MG63 (cell line): ENCODE data around the gene STXBP2. TPM values are rescaled to one million over a fixed set of nuclear protein-coding genes. Genes with fewer than 3 reads are reported as not detected.

Experiments used
- DNase-seq: peaks from one replicate; pipeline ENCODE4 v3.0.0-alpha.2; 2020
- H3K27me3 ChIP-seq: fragments of 250-450 bp; sonication (Bioruptor Pico); 2 replicates; pipeline ENCODE4 v1.5.1; 2020; ENCODE audit warnings: mild to moderate bottlenecking, moderate library complexity
- H3K36me3 ChIP-seq: fragments of 250-450 bp; sonication (Bioruptor Pico); 2 replicates; pipeline ENCODE4 v1.5.1; 2020; ENCODE audit warnings: mild to moderate bottlenecking, moderate library complexity
- H3K4me3 ChIP-seq: fragments of 250-450 bp; sonication (Bioruptor Pico); 2 replicates; pipeline ENCODE4 v1.5.1; 2020; ENCODE audit warnings: mild to moderate bottlenecking, moderate library complexity
- H3K9me3 ChIP-seq: fragments of 250-450 bp; sonication (Bioruptor Pico); 2 replicates; pipeline ENCODE4 v1.5.1; 2020; ENCODE audit warnings: mild to moderate bottlenecking, moderate library complexity
- total RNA-seq: library from RNA; depleted of rRNA; stranded (reverse); fragments of >200 nt; shearing (Covaris generic); gene quantifications from 2 replicates; pipeline ENCODE4 v1.2.3, GENCODE V29; 2014; ENCODE audit warnings: low replicate concordance

The STXBP2 gene
- total RNA-seq, 1 experiment from 2014 or later = 3.5 TPM

- H3K4me3 ChIP-seq = no peak overlapping the region
- no peaks in the 10 kb centered on the region for H3K9me3 ChIP-seq
- peaks cover 73% of the 10 kb centered on the region for H3K36me3 ChIP-seq
- H3K27me3 ChIP-seq = no peaks in the 10 kb centered on the region
- no peak for DNase-seq
These were observed 12.1 kb upstream of the STXBP2 start for GRCh38 chr19:7624810-7625209.

GRCh38 chr19:7625763-7626372 is 11.0 kb upstream of the STXBP2 start:
- H3K27me3 ChIP-seq = no peaks in the 10 kb centered on the region
- H3K9me3 ChIP-seq = no peaks in the 10 kb centered on the region
- H3K4me3 ChIP-seq = no peak overlapping the region
- peaks cover 63% of the 10 kb centered on the region for H3K36me3 ChIP-seq
- no peak for DNase-seq

GRCh38 chr19:7627166-7627565 is 9.7 kb upstream of the STXBP2 start:
- H3K9me3 ChIP-seq = no peaks in the 10 kb centered on the region
- no peak overlapping the region for H3K4me3 ChIP-seq
- H3K36me3 ChIP-seq = peaks cover 55% of the 10 kb centered on the region
- no peak for DNase-seq
- H3K27me3 ChIP-seq = no peaks in the 10 kb centered on the region

- Histone ChIP-seq H3K4me3 (peak overlapping the region; percentile 93), H3K9me3 (no peaks in the 10 kb centered on the region), H3K27me3 (no peaks in the 10 kb centered on the region), H3K36me3 (peaks cover 43% of the 10 kb centered on the region)
- DNase-seq = no peak
These were observed 8.2 kb upstream of the STXBP2 start for GRCh38 chr19:7628589-7629311.

DNA sequence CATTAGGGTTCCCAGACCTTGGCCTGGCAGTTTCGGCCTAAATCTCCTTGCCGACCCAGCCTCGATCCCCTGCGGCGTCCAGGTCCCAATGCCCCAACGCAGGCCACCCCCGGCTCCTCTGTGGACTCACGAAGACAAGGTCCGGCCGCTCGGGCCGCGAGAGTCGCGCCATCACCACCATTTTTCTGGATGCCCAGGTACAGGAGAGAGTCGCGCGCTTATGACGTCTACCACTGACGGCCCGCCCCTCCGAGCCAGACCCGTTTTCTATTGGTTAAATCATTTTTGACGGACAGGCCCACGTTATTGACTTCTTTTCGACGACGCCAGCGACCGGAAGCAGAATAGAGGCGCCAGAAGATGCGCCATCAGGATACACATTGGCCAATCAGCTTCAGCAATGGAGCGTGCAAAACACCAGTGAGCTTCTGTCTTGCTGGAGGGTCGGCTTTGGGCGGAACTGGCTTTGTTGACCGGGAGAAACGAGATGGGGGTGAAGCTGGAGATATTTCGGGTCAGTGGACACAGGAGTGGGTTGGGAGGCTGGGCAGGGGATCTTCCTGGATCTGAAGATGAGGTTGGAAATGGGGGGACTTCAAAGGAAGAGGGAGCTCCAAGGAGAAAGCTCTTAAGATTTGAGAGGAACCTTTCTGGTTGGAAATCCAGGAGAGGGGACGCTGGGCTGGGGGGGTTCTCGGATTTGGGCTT is 7.4 kb upstream of the STXBP2 start, which contains the start of the genes PET100 and XAB2:
PET100 (plus strand) TSS at position 447 of the 708 bp plus-strand sequence; CDS start at position 488, 41 bp downstream.
XAB2 (minus strand) TSS at position 199 of the 708 bp plus-strand sequence; CDS start at position 181, 18 bp downstream.
- Histone ChIP-seq H3K9me3 (no peaks in the 10 kb centered on the region), H3K36me3 (peaks cover 37% of the 10 kb centered on the region), H3K27me3 (no peaks in the 10 kb centered on the region; the same call in 1 of the 2 replicates), H3K4me3 (peak within 1 kb of the TSS; percentile 93)
- DNase-seq = peak; percentile 99

DNA sequence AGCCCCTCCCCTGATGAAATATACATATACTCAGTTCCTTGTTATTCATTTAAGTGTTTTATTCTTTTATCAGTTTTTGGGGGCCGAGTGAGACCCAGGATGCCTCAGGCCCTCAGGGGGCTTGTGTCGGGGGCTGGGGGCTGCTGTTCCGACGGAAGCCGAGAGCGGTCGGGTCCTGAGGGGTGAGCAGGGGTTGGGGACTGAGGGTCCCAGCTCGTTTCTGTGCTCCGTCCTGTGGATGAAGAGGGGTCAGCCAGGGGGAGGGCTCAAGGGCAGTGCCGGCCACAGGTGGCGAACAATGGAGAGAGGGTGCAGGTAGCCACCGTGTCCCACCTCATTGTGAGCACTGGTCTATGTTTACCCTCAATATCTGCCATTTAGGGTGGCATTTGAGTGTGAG is 5.3 kb upstream of the STXBP2 start:
- Histone ChIP-seq H3K36me3 (peaks cover 22% of the 10 kb centered on the region), H3K4me3 (no peak overlapping the region), H3K9me3 (no peaks in the 10 kb centered on the region), H3K27me3 (peaks cover 17% of the 10 kb centered on the region)
- no peak for DNase-seq

GRCh38 chr19:7632340-7633203 is 4.3 kb upstream of the STXBP2 start:
- no peak for DNase-seq
- peaks cover 27% of the 10 kb centered on the region for H3K27me3 ChIP-seq
- H3K9me3 ChIP-seq = no peaks in the 10 kb centered on the region
- peaks cover 13% of the 10 kb centered on the region for H3K36me3 ChIP-seq
- H3K4me3 ChIP-seq = no peak overlapping the region

DNA sequence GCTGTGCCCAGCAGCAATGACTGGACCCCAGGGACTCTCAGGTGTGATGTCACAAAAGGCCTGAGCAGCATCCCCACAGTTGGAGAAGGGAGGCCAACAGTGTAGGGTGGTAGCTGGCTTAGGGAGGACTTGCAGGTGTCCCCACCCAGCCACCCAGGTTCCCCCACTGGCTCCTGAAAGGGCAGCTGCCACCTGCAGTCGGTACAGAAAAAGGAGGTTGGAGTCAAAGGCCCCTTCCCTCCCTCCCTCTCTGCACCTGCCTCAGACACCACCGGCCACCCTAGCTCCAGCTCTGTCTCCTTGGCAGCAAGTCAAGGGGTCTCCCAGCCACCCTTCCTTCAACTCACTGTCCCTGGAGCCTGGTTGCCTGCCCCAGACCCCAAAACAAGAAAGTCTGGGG is 3.2 kb upstream of the STXBP2 start, which contains the start of gene PCP2:
PCP2 (minus strand) TSS at position 22 of the 400 bp plus-strand sequence. CDS start 262 bp downstream, outside the sequence.
- H3K27me3 ChIP-seq = peaks cover 36% of the 10 kb centered on the region
- no peaks in the 10 kb centered on the region for H3K9me3 ChIP-seq
- no peak within 1 kb of the TSS for H3K4me3 ChIP-seq
- H3K36me3 ChIP-seq = peaks cover 7% of the 10 kb centered on the region
- DNase-seq = no peak

GRCh38 chr19:7635670-7636069 is 1.2 kb upstream of the STXBP2 start:
- Histone ChIP-seq H3K27me3 (peaks cover 37% of the 10 kb centered on the region), H3K4me3 (no peak overlapping the region), H3K9me3 (no peaks in the 10 kb centered on the region), H3K36me3 (peaks cover 7% of the 10 kb centered on the region)
- no peak for DNase-seq

DNA sequence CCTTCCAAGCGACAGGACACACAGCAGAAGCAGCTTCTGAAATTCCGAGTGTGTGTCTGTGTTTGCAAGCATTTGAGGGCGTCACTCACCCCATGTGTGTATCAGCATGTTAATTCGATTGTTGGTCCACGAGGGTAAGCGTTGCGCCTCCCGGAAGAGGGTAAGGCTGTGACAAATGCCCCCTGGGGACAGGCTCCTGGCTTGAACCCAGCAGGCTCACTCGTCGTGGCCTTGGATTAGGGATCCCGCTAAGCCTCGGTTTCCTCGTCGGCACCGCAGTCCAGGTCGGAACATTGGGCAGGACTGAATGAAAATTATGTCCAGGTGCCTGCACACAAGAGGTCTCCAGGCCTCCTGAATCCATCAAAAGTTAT is 606 bp upstream of the STXBP2 start:
- no peak overlapping the region; the same call in 1 of the 2 replicates for H3K4me3 ChIP-seq
- peaks cover 7% of the 10 kb centered on the region for H3K36me3 ChIP-seq
- peaks cover 37% of the 10 kb centered on the region for H3K27me3 ChIP-seq
- no peak for DNase-seq
- H3K9me3 ChIP-seq = no peaks in the 10 kb centered on the region

GRCh38 chr19:7637374-7638256 is 705 bp downstream of the STXBP2 start:
- Histone ChIP-seq H3K4me3 (peak overlapping the region; percentile 38), H3K27me3 (peaks cover 37% of the 10 kb centered on the region), H3K9me3 (no peaks in the 10 kb centered on the region), H3K36me3 (no peaks in the 10 kb centered on the region)
- no peak for DNase-seq

- Histone ChIP-seq H3K4me3 (no peak overlapping the region), H3K27me3 (peaks cover 39% of the 10 kb centered on the region)
These were observed 2.0 kb downstream of the STXBP2 start for GRCh38 chr19:7638802-7639465.

DNA sequence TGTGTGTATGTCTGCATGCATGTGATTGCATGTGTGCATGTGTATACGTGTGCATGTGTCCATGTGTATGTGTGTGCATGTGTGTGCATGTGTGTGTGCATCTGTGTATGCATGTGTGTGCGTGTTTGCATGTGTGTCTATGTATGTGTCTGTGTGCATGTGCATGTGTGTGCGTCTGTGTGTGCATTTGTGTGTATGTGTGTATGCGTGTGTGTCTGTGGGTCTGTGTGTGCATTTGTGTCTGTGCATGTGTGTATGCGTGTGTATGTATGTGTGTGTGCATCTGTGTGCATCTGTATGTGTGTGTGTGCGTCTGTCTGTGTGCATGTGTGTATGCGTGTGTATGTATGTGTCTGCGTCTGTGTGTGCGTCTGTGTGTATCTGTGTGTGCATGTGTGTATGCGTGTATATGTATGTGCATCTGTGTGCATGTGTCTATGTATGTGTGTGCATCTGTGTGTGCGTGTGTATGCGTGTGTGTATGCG is 3.0 kb downstream of the STXBP2 start:
- Histone ChIP-seq H3K36me3 (no peaks in the 10 kb centered on the region), H3K9me3 (no peaks in the 10 kb centered on the region), H3K27me3 (peaks cover 37% of the 10 kb centered on the region), H3K4me3 (no peak overlapping the region)
- DNase-seq = no peak

More at GRCh38 chr19:7638802-7639465, 2.0 kb downstream of the STXBP2 start:
- Histone ChIP-seq H3K36me3 (no peaks in the 10 kb centered on the region), H3K9me3 (no peaks in the 10 kb centered on the region)
- DNase-seq = no peak

DNA sequence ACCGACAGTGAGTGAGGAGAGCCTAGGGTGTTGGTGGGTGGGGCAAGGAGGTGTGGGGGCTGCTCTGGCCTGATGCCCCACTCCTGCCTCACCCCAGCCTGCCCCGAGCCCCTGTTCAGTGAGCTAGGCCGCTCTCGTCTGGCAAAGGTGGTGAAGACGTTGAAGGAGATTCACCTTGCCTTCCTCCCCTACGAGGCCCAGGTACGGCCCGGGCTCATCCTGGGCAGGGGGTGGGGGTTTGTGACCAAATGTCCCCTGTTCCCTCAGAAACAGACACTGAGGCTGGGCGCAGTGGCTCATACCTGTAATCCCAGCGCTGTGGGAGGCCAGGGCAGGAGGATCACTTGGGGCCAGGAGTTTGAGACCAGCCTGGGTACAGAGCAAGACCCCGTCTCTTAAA is 3.9 kb downstream of the STXBP2 start:
- no peaks in the 10 kb centered on the region for H3K36me3 ChIP-seq
- H3K27me3 ChIP-seq = peaks cover 33% of the 10 kb centered on the region
- H3K9me3 ChIP-seq = no peaks in the 10 kb centered on the region
- no peak overlapping the region for H3K4me3 ChIP-seq
- DNase-seq = no peak
